ENCODE results near the gene NEU4.

Gene NEU4

GRCh38 chr2:241851325-241852115, 42.5 kb downstream of the NEU4 start:
- no peak for DNase-seq (ENCODE audit: low read depth, low spot score)

GRCh38 chr2:241852116-241852980, 43.4 kb downstream of the NEU4 start:
- no peak for DNase-seq (ENCODE audit: low read depth, low spot score)

- no peak for DNase-seq (ENCODE audit: low read depth, low spot score)
These were observed 44.1 kb downstream of the NEU4 start for GRCh38 chr2:241852981-241853631.

GRCh38 chr2:241853651-241854341, 44.8 kb downstream of the NEU4 start:
- DNase-seq (ENCODE audit: low read depth, low spot score): no peak

- no peak for DNase-seq (ENCODE audit: low read depth, low spot score)
These were observed 45.6 kb downstream of the NEU4 start for GRCh38 chr2:241854342-241855244.

- no peak for DNase-seq (ENCODE audit: low read depth, low spot score)
These were observed 46.4 kb downstream of the NEU4 start for GRCh38 chr2:241855245-241855887.

GRCh38 chr2:241855888-241856422, 47.0 kb downstream of the NEU4 start:
- DNase-seq (ENCODE audit: low read depth, low spot score): no peak

- DNase-seq (ENCODE audit: low read depth, low spot score): no peak
These were observed 48.1 kb downstream of the NEU4 start for GRCh38 chr2:241857041-241857541.

GRCh38 chr2:241857572-241858121, 48.7 kb downstream of the NEU4 start:
- DNase-seq (ENCODE audit: low read depth, low spot score): no peak

- no peak for DNase-seq (ENCODE audit: low read depth, low spot score)
These were observed 49.4 kb downstream of the NEU4 start, which contains the start of gene PDCD1 for GRCh38 chr2:241858206-241859016. Gene PDCD1, minus strand, starts transcription at chr2:241858894. Its CDS starts 56 bp downstream, at chr2:241858838.

- DNase-seq (ENCODE audit: low read depth, low spot score): no peak
These were observed 50.0 kb downstream of the NEU4 start for GRCh38 chr2:241859017-241859435.

GRCh38 chr2:241859436-241860183, 50.6 kb downstream of the NEU4 start:
- no peak for DNase-seq (ENCODE audit: low read depth, low spot score)

GRCh38 chr2:241860184-241861078, 51.4 kb downstream of the NEU4 start:
- no peak for DNase-seq (ENCODE audit: low read depth, low spot score)

GRCh38 chr2:241861264-241861663, 52.3 kb downstream of the NEU4 start:
- DNase-seq (ENCODE audit: low read depth, low spot score): no peak

- no peak for DNase-seq (ENCODE audit: low read depth, low spot score)
These were observed 53.1 kb downstream of the NEU4 start for GRCh38 chr2:241862093-241862492.

GRCh38 chr2:241862775-241863535, 54.0 kb downstream of the NEU4 start:
- DNase-seq (ENCODE audit: low read depth, low spot score): no peak
